Sciatic nerve (tissue), 1 donor: ENCODE data around the gene IFNA13. TPM values are rescaled to one million over a fixed set of nuclear protein-coding genes. Genes with fewer than 3 reads are reported as not detected.

Experiments
- total RNA-seq: library from RNA; stranded (reverse); fragmentation: NEBNext Ultra II Directional; extraction: Animal tissue kit (Norgen Biotek cat#: 25700); gene quantifications from one replicate; pipeline ENCODE4 v1.2.1, GENCODE V29; 2021
- donor health status: DM: no; HTN: no; CAD: no.

Gene IFNA13
- total RNA-seq, 1 donor from 2014 or later, result not detected

Other genes starting within 250 kb of the IFNA13 start
- not detected for gene IFNW1, start 226.2 kb downstream of the IFNA13 start, total RNA-seq
- gene IFNA21, start 201.4 kb downstream of the IFNA13 start, total RNA-seq, result not detected
- not detected for gene IFNA4, start 180.5 kb downstream of the IFNA13 start, total RNA-seq
- gene IFNA7, start 165.9 kb downstream of the IFNA13 start, total RNA-seq, result not detected
- gene IFNA10, start 160.9 kb downstream of the IFNA13 start, total RNA-seq, result not detected
- gene IFNA16, start 150.7 kb downstream of the IFNA13 start, total RNA-seq, result not detected
- not detected for gene IFNA17, start 139.8 kb downstream of the IFNA13 start, total RNA-seq
- gene IFNA14, start 128.1 kb downstream of the IFNA13 start, total RNA-seq, result not detected
- 0.36 TPM for gene IFNA5, start 62.7 kb downstream of the IFNA13 start, total RNA-seq
- 26.3 TPM for gene KLHL9, start 32.7 kb downstream of the IFNA13 start, total RNA-seq
- not detected for gene IFNA6, start 17.2 kb downstream of the IFNA13 start, total RNA-seq
- gene IFNA2, start 17.3 kb upstream of the IFNA13 start, total RNA-seq, result not detected
- not detected for gene IFNA8, start 41.1 kb upstream of the IFNA13 start, total RNA-seq
- not detected for gene IFNA1, start 72.4 kb upstream of the IFNA13 start, total RNA-seq
- gene IFNE, start 114.3 kb upstream of the IFNA13 start, total RNA-seq, result not detected